Subcutaneous adipose tissue (tissue), 4 donors: ENCODE data around the gene PCBP4. TPM values are rescaled to one million over a fixed set of nuclear protein-coding genes. Genes with fewer than 3 reads are reported as not detected.

ENCODE experiments used
- CTCF ChIP-seq: fragments of 450-650 bp; IDR thresholded peaks from one replicate; pipeline ENCODE4 v1.5.1; 2016; ENCODE audit warnings: low read depth, mild to moderate bottlenecking, control low read depth, antibody characterized with exemption, moderate library complexity
- small RNA-seq: library from RNA; depleted of rRNA; stranded (forward); fragments of <200 nt; gene quantifications from one replicate; pipeline ENCODE3, GENCODE V24; 2016
- total RNA-seq, 4 donors: library from RNA; depleted of rRNA; stranded (reverse); fragments of >200 nt; gene quantifications; one replicate each; pipeline ENCODE4 v1.1.0, GENCODE V29; 2016

PCBP4 gene
- total RNA-seq, 4 donors from 2014 or later = 10.8 to 39.9 (median 19.0) TPM

- no peak for TF ChIP-seq CTCF
Measured at GRCh38 chr3:51921081-51921578, 46.1 kb downstream of the PCBP4 start.

- TF ChIP-seq CTCF = no peak
Measured at GRCh38 chr3:51916418-51916817, 50.8 kb downstream of the PCBP4 start.

GRCh38 chr3:51908026-51908425, 59.2 kb downstream of the PCBP4 start:
- TF ChIP-seq CTCF = no peak

Small RNA genes lying within 50 kb of the gene (small RNA-seq; reads per million reads assigned to genes)
- gene AC115284.1 = not detected

Other genes with a start within 250 kb of the PCBP4 start
- not detected for gene IQCF6, start 188.2 kb downstream of the PCBP4 start, total RNA-seq
- gene IQCF2, start 105.8 kb downstream of the PCBP4 start, total RNA-seq = not detected
- not detected for gene IQCF5, start 91.9 kb downstream of the PCBP4 start, total RNA-seq
- not detected for gene IQCF1, start 64.1 kb downstream of the PCBP4 start, total RNA-seq
- 10 to 100 TPM in 2 of 4 donors, 1 to 10 TPM in 2; 8.1 to 18.1 (median 11.5) TPM for gene RRP9, start 25.6 kb downstream of the PCBP4 start, total RNA-seq
- gene PARP3, start 25.1 kb downstream of the PCBP4 start, total RNA-seq = 10 to 100 TPM; 13.4 to 39.0 (median 29.5) TPM
- gene GPR62, start 12.1 kb downstream of the PCBP4 start, total RNA-seq = under 1 TPM in 1 of 4 donors, not detected in 3; 0.94 TPM
- gene ABHD14B, start 6.6 kb upstream of the PCBP4 start, total RNA-seq = 100 to 1,000 TPM in 1 of 4 donors, 10 to 100 TPM in 3; 46.0 to 122 (median 76.9) TPM
- 10 to 100 TPM; 15.3 to 37.7 (median 26.0) TPM for gene ABHD14A, start 7.6 kb upstream of the PCBP4 start, total RNA-seq
- gene ACY1, start 16.1 kb upstream of the PCBP4 start, total RNA-seq = 10 to 100 TPM; 24.5 to 60.3 (median 31.4) TPM
- 1,000 to 10,000 TPM; 1,093 to 1,919 (median 1,775) TPM for gene RPL29, start 28.4 kb upstream of the PCBP4 start, total RNA-seq
- gene DUSP7, start 89.1 kb upstream of the PCBP4 start, total RNA-seq = 10 to 100 TPM in 2 of 4 donors, 1 to 10 TPM in 2; 5.9 to 15.6 (median 9.7) TPM
- gene POC1A, start 187.0 kb upstream of the PCBP4 start, total RNA-seq = 1 to 10 TPM in 2 of 4 donors, under 1 TPM in 2; 0.38 to 2.4 (median 1.2) TPM
- gene ALAS1, start 230.7 kb upstream of the PCBP4 start, total RNA-seq = 10 to 100 TPM; 25.8 to 44.3 (median 39.0) TPM